ENCODE measurements around the gene SDK2.

DNA sequence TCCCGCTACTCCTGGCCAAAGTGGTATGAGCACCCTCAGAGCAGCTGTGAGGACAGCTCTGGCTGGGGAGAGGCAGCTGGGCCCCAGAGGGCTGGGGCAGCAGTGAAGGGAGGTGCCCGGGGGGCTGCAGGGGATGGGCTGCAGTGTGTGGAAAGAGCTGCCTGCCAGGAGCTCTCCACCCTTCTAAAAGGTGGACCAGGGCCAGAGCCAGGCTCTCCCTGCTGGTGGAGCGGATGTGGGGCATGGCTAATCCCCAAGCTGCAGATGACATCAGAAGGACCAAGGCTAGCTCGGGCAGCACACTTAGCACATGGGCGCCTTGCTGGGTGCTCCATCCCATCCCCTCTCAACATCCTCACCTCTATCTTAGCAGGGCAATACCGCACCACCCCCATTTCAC lies 103.1 kb downstream of the SDK2 start:
- TF ChIP-seq JUND (IDR thresholded peaks at IDR 0.05): no peak
- no peak for TF ChIP-seq CTCF (IDR thresholded peaks at IDR 0.05)
- no peak for TF ChIP-seq RCOR1 (IDR thresholded peaks at IDR 0.05; ENCODE audit: low read length)
- TF ChIP-seq MXI1 (IDR thresholded peaks at IDR 0.05; ENCODE audit: low read depth, low read length): no peak
- no peak for TF ChIP-seq CHD2 (IDR thresholded peaks at IDR 0.05; ENCODE audit: low read length, partially characterized antibody)
- TF ChIP-seq EZH2phosphoT487 (IDR thresholded peaks at IDR 0.05; ENCODE audit: borderline replicate concordance, low read depth): no peak
